H1 (cell line): Measurements from ENCODE around the gene PRDX2. TPM values are rescaled to one million over a fixed set of nuclear protein-coding genes. Genes with fewer than 3 reads are reported as not detected.

Experiments
- CTCF ChIA-PET: fragments of 300-600 bp; sonication (Branson Sonifier 250); formaldehyde crosslinking; loops from one replicate; lab custom pipeline; 2021; ENCODE audit not compliant: partially characterized antibody; lab: Charles Lee
- POLR2A ChIA-PET: fragments of 300-600 bp; sonication (Branson Sonifier 250); formaldehyde crosslinking; loops from one replicate; lab custom pipeline; 2021; ENCODE audit warnings: inconsistent platforms; ENCODE audit not compliant: partially characterized antibody; lab: Charles Lee
- DNase-seq, 2 experiments: peaks; one replicate each; pipeline versions ENCODE4 v3.0.0 to v3.0.0-alpha.2; 2010 to 2022; ENCODE audit warnings: low spot score in 2 of 2, low read depth in 1 of 2, mixed read lengths in 1 of 2
- FAIRE-seq: peaks from 2 replicates; lab custom pipeline; 2011; peaks lifted over from hg19 to GRCh38; lab: Jason Lieb, UNC
- H2AFZ ChIP-seq: 2 replicates; pipeline ENCODE4 v1.8.1; 2012; ENCODE audit warnings: low read length, inconsistent platforms
- H2AK5ac ChIP-seq: 2 replicates; pipeline ENCODE4 v1.6.1; 2013; ENCODE audit warnings: low read depth, low read length
- H2BK120ac ChIP-seq: replicated peaks from 2 replicates; pipeline ENCODE3; 2013; ENCODE audit warnings: low read depth, low read length, inconsistent platforms
- H2BK12ac ChIP-seq: 2 replicates; pipeline ENCODE4 v1.6.1; 2013; ENCODE audit warnings: low read depth, low read length
- H2BK15ac ChIP-seq: 2 replicates; pipeline ENCODE4 v1.6.1; 2013; ENCODE audit warnings: low read length
- H2BK20ac ChIP-seq: 2 replicates; pipeline ENCODE4 v1.6.1; 2013; ENCODE audit warnings: low read length
- H2BK5ac ChIP-seq: 2 replicates; pipeline ENCODE4 v1.6.1; 2013; ENCODE audit warnings: low read depth, low read length
- H3K14ac ChIP-seq: 2 replicates; pipeline ENCODE4 v1.6.1; 2013; ENCODE audit warnings: inconsistent platforms; ENCODE audit not compliant: insufficient read length
- H3K18ac ChIP-seq: 2 replicates; pipeline ENCODE4 v1.6.1; 2013; ENCODE audit warnings: low read length; ENCODE audit errors: extremely low read depth
- H3K23ac ChIP-seq: 2 replicates; pipeline ENCODE4 v1.6.1; 2013; ENCODE audit warnings: inconsistent platforms; ENCODE audit not compliant: insufficient read length
- H3K23me2 ChIP-seq: 2 replicates; pipeline ENCODE4 v1.6.1; 2013; ENCODE audit warnings: low read depth, low read length
- H3K27ac ChIP-seq: 2 replicates; pipeline ENCODE4 v1.6.1; 2011; ENCODE audit warnings: low read depth, low read length, inconsistent platforms
- H3K27me3 ChIP-seq, 4 experiments: replicated peaks in 1 of 4; 1 replicate in 1 of 4; 2 replicates in 3 of 4; pipeline versions ENCODE4 v1.6.1 to v1.8.1; 2011 to 2013; ENCODE audit warnings: low read length in 3 of 4, mild to moderate bottlenecking in 3 of 4, inconsistent platforms in 2 of 4, mixed read lengths in 2 of 4, moderate library complexity in 1 of 4; ENCODE audit not compliant: control insufficient read depth in 3 of 4, insufficient read depth in 3 of 4; ENCODE audit errors: extremely low read depth in 1 of 4
- H3K36me3 ChIP-seq, 4 experiments: 2 replicates each; pipeline versions ENCODE4 v1.6.1 to v1.8.1; 2011 to 2013; ENCODE audit warnings: mild to moderate bottlenecking in 4 of 4, low read length in 3 of 4, moderate library complexity in 2 of 4, control low read depth in 1 of 4, inconsistent platforms in 1 of 4; ENCODE audit not compliant: insufficient read depth in 4 of 4, control insufficient read depth in 2 of 4
- H3K4ac ChIP-seq: replicated peaks from 2 replicates; pipeline ENCODE3; 2013; ENCODE audit warnings: low read length, low read depth, mixed read lengths, inconsistent platforms; ENCODE audit not compliant: insufficient read length
- H3K4me1 ChIP-seq, 4 experiments: replicated peaks in 1 of 4; 1 replicate in 1 of 4; 2 replicates in 3 of 4; pipeline versions ENCODE4 v1.6.1 to v1.8.1; 2011 to 2013; ENCODE audit warnings: low read length in 3 of 4, inconsistent platforms in 2 of 4, mixed read lengths in 1 of 4; ENCODE audit not compliant: insufficient read depth in 4 of 4, control insufficient read depth in 3 of 4
- H3K4me2 ChIP-seq, 2 experiments: 2 replicates each; pipeline versions ENCODE4 v1.6.1 to v1.8.1; 2011 to 2013; ENCODE audit warnings: low read depth in 2 of 2, low read length in 2 of 2, control low read depth in 1 of 2, inconsistent platforms in 1 of 2, mild to moderate bottlenecking in 1 of 2; ENCODE audit not compliant: insufficient read depth in 1 of 2
- H3K4me3 ChIP-seq, 4 experiments: fragments of 200-600, 300-600 bp in 1 of 4; sonication (generic), shearing (Covaris generic), sonication (Bioruptor Twin) in 1 of 4; 2 replicates each; pipeline versions ENCODE4 v1.5.1 to v1.8.1; 2011 to 2016; ENCODE audit warnings: low read length in 4 of 4, low read depth in 3 of 4, control low read depth in 2 of 4, inconsistent platforms in 2 of 4, mild to moderate bottlenecking in 2 of 4, mixed read lengths in 1 of 4, moderate library complexity in 1 of 4; ENCODE audit not compliant: insufficient read depth in 2 of 4; ENCODE audit errors: extremely low read depth in 1 of 4
- H3K56ac ChIP-seq: replicated peaks from 2 replicates; pipeline ENCODE3; 2013; ENCODE audit warnings: low read depth, mild to moderate bottlenecking, mixed read lengths, low read length, inconsistent platforms; ENCODE audit not compliant: insufficient read length
- H3K79me1 ChIP-seq: 2 replicates; pipeline ENCODE4 v1.6.1; 2013; ENCODE audit warnings: low read depth, low read length, control low read depth
- H3K79me2 ChIP-seq, 2 experiments: 2 replicates each; pipeline versions ENCODE4 v1.6.1 to v1.8.1; 2012 to 2013; ENCODE audit warnings: low read length in 2 of 2, mild to moderate bottlenecking in 2 of 2, inconsistent platforms in 1 of 2; ENCODE audit not compliant: insufficient read depth in 2 of 2, control insufficient read depth in 1 of 2
- H3K9ac ChIP-seq, 4 experiments: replicated peaks in 1 of 4; 1 replicate in 1 of 4; 2 replicates in 3 of 4; pipeline versions ENCODE4 v1.6.1 to v1.8.1; 2011 to 2013; ENCODE audit warnings: low read depth in 3 of 4, low read length in 3 of 4, control low read depth in 2 of 4, mild to moderate bottlenecking in 2 of 4, moderate library complexity in 2 of 4, inconsistent platforms in 1 of 4; ENCODE audit errors: extremely low read depth in 1 of 4
- H3K9me3 ChIP-seq, 2 experiments: 2 replicates each; pipeline versions ENCODE4 v1.6.1 to v1.8.1; 2012 to 2013; ENCODE audit warnings: mild to moderate bottlenecking in 2 of 2, moderate library complexity in 2 of 2, control low read depth in 1 of 2, inconsistent platforms in 1 of 2, low read depth in 1 of 2, low read length in 1 of 2, mixed read lengths in 1 of 2; ENCODE audit not compliant: insufficient read depth in 2 of 2
- H4K20me1 ChIP-seq, 2 experiments: replicated peaks in 1 of 2; 2 replicates each; pipeline versions ENCODE3 to v1.8.1; 2011 to 2013; ENCODE audit warnings: inconsistent platforms in 2 of 2, low read length in 2 of 2, mild to moderate bottlenecking in 1 of 2; ENCODE audit not compliant: insufficient read depth in 2 of 2, control insufficient read depth in 1 of 2
- H4K5ac ChIP-seq: 2 replicates; pipeline ENCODE4 v1.6.1; 2013; ENCODE audit warnings: low read length, low read depth, mixed read lengths, inconsistent platforms; ENCODE audit not compliant: insufficient read length
- H4K8ac ChIP-seq: 2 replicates; pipeline ENCODE4 v1.8.0; 2013; ENCODE audit warnings: mild to moderate bottlenecking, moderate library complexity, low read length, inconsistent platforms; ENCODE audit not compliant: insufficient read depth; ENCODE audit errors: extremely low read depth
- H4K91ac ChIP-seq: replicated peaks from 2 replicates; pipeline ENCODE3; 2013; ENCODE audit warnings: low read length, mixed read lengths, inconsistent platforms; ENCODE audit not compliant: insufficient read length
- BACH1 ChIP-seq: IDR thresholded peaks from 2 replicates; pipeline ENCODE4 v1.6.1; 2012; ENCODE audit warnings: low read length, improper control_type of control experiment
- CHD2 ChIP-seq: IDR thresholded peaks from 2 replicates; pipeline ENCODE4 v1.6.1; 2012; ENCODE audit warnings: low read length, improper control_type of control experiment
- HDAC6 ChIP-seq: IDR thresholded peaks from one replicate; pipeline ENCODE4 v1.7.1; 2012; ENCODE audit warnings: low read depth, mild to moderate bottlenecking, inconsistent platforms, low read length, moderate library complexity
- RFX5 ChIP-seq: IDR thresholded peaks from 2 replicates; pipeline ENCODE4 v1.6.1; 2011; ENCODE audit warnings: low read depth, low read length, improper control_type of control experiment, borderline replicate concordance
- WGBS, 2 experiments: shearing (Covaris generic) in 1 of 2; methylation state at CpG; one replicate each; pipeline versions ENCODE4 v1.1.6 to v1.1.7; 2013 to 2015; ENCODE audit warnings: low lambda C conversion rate in 2 of 2, mixed read lengths in 2 of 2, inconsistent platforms in 1 of 2, low coverage in 1 of 2, missing lambda C conversion rate in 1 of 2; ENCODE audit not compliant: insufficient replicate concordance in 2 of 2, insufficient coverage in 1 of 2, insufficient read length in 1 of 2; ENCODE audit errors: extremely low coverage in 1 of 2, missing lambda C conversion rate in 1 of 2; 5-methylcytosine and 5-hydroxymethylcytosine counted together
- polyA plus RNA-seq, 7 experiments: library from polyadenylated mRNA; depleted of rRNA in 3 of 7; stranded (reverse) in 5 of 7; unstranded in 2 of 7; fragments of >200 nt in 5 of 7; fragments of 200-250 nt in 2 of 7; gene quantifications; 1 replicate in 5 of 7; 2 replicates in 1 of 7; 4 replicates in 1 of 7; pipeline versions ENCODE4 v1.2.1 to v1.2.3, GENCODE V29; 2011 to 2013; ENCODE audit warnings: missing spikeins in 2 of 7, mixed read lengths in 2 of 7
- total RNA-seq: library from RNA; stranded (reverse); fragmentation: NEBNext Ultra II Directional; extraction: Animal tissue kit (Norgen Biotek cat#: 25700); gene quantifications from 2 replicates; pipeline ENCODE4 v1.2.1, GENCODE V29; 2021
- TF ChIP-seq, protein P1 (sequence below), 3 experiments: IDR thresholded peaks; 1 replicate in 2 of 3; 2 replicates in 1 of 3; pipeline versions ENCODE4 v1.5.1 to v1.6.1; 2011; ENCODE audit warnings: low read length in 3 of 3, mild to moderate bottlenecking in 3 of 3, inconsistent platforms in 2 of 3, low read depth in 1 of 3, moderate library complexity in 1 of 3; ENCODE audit not compliant: insufficient read depth in 1 of 3; ENCODE audit errors: control extremely low read depth in 1 of 3
- TF ChIP-seq, protein P2 (sequence below): IDR thresholded peaks from 2 replicates; pipeline ENCODE4 v1.6.1; 2012; ENCODE audit warnings: inconsistent platforms

Gene PRDX2
- total and polyA plus RNA-seq, 2 of the 8 experiments (the other 6 are each of a cell fraction or from before 2014, with no cell fraction given): 380 to 748 TPM

DNA sequence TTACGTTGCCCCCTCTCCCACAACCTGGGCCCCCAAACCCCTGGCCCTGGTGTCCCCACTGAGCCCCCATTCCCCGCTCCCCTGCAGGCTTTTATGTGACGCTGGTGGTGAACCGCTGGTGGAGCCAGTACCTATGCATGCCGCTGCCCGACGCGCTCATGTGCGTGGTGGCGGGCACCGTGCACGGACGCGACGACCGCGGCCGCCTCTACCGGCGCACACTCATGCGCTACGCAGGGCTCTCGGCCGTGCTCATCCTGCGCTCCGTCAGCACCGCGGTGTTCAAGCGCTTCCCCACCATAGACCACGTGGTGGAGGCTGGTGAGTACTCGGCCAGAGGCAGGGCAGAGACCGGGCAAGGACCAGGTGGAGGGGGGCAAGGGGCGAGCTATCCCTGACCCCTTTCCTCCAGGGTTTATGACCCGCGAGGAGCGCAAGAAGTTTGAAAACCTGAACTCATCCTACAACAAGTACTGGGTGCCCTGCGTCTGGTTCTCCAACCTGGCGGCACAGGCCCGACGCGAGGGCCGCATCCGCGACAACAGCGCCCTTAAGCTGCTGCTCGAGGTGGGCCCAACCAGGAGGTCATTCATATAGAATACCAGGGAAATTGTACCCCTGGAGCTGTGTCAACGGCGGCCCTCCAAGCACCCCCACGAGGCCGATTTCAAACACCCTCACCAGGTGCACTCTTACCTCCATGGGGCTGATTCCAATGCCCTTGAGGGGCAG is 47.0 kb downstream of the PRDX2 start:
- Histone ChIP-seq H3K18ac (no peak overlapping the region), H3K9me3 (no peaks in the 10 kb centered on the region), H4K5ac (no peak overlapping the region), H2BK20ac (no peak overlapping the region), H3K4me1 (peaks cover 0 to 11% (median 8%) of the 10 kb centered on the region in 4 experiments; a peak in 6 of 7 replicates), H3K14ac (no peak overlapping the region), H4K91ac (no peak overlapping the region), H2BK15ac (no peak overlapping the region), H3K27me3 (no peaks in the 10 kb centered on the region; a peak in 3 of 7 replicates), H2AFZ (no peak overlapping the region), H2AK5ac (no peak overlapping the region), H3K79me1 (no peaks in the 10 kb centered on the region), H4K8ac (peak overlapping the region; percentile 57; the same call in 1 of the 2 replicates), H3K9ac (no peak overlapping the region), H3K4ac (no peak overlapping the region), H3K4me3 (no peak overlapping the region), H3K23me2 (peaks cover 10% of the 10 kb centered on the region), H2BK12ac (no peak overlapping the region), H2BK5ac (no peak overlapping the region), H3K36me3 (no peaks in the 10 kb centered on the region; a peak in 1 of 8 replicates), H4K20me1 (no peaks in the 10 kb centered on the region), H3K56ac (no peak overlapping the region), H3K79me2 (no peaks in the 10 kb centered on the region), H3K4me2 (no peak overlapping the region), H3K23ac (no peak overlapping the region), H2BK120ac (no peak overlapping the region), H3K27ac (no peak overlapping the region)
- POLR2A ChIA-PET: interaction anchor here (0.9 to 8.1 kb wide), 11 partner anchors 9 to 73 kb away, joined by 3 to 70 read pairs (median 7); partner anchors contain the start of genes DHPS, GET3, TNPO2 and TRIR
- FAIRE-seq: no peak
- no peak for TF ChIP-seq BACH1
- TF ChIP-seq, protein P1, sequence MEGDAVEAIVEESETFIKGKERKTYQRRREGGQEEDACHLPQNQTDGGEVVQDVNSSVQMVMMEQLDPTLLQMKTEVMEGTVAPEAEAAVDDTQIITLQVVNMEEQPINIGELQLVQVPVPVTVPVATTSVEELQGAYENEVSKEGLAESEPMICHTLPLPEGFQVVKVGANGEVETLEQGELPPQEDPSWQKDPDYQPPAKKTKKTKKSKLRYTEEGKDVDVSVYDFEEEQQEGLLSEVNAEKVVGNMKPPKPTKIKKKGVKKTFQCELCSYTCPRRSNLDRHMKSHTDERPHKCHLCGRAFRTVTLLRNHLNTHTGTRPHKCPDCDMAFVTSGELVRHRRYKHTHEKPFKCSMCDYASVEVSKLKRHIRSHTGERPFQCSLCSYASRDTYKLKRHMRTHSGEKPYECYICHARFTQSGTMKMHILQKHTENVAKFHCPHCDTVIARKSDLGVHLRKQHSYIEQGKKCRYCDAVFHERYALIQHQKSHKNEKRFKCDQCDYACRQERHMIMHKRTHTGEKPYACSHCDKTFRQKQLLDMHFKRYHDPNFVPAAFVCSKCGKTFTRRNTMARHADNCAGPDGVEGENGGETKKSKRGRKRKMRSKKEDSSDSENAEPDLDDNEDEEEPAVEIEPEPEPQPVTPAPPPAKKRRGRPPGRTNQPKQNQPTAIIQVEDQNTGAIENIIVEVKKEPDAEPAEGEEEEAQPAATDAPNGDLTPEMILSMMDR (IDR thresholded peaks at IDR 0.05; ENCODE audit: control extremely low read depth in 1 of 3, insufficient read depth in 1 of 3, low read depth in 1 of 3, low read length in 3 of 3): no peak
- TF ChIP-seq, protein P2, sequence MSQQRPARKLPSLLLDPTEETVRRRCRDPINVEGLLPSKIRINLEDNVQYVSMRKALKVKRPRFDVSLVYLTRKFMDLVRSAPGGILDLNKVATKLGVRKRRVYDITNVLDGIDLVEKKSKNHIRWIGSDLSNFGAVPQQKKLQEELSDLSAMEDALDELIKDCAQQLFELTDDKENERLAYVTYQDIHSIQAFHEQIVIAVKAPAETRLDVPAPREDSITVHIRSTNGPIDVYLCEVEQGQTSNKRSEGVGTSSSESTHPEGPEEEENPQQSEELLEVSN: no peak
- TF ChIP-seq RFX5: no peak
- TF ChIP-seq HDAC6: no peak
- no peak for TF ChIP-seq CHD2
- CTCF ChIA-PET: interaction anchor here (0.7 to 17.5 kb wide), 13 partner anchors 10 to 132 kb away, joined by 3 to 288 read pairs (median 4); partner anchors contain the start of genes GET3, JUNB, KLF1 and PRDX2
- no peak for DNase-seq
- WGBS, 2 experiments: 91% methylated on average over 45 of the region's 50 CpGs; no CpG with 5 or more reads in 1 of the 2 experiments
